AG08396 (cell line): Measurements from ENCODE around the gene SLC25A27.

Source experiments
- DNase-seq: peaks from one replicate; pipeline ENCODE4 v3.0.0; 2012; ENCODE audit warnings: low spot score, mixed read lengths

Gene SLC25A27

GRCh38 chr6:46715141-46715540 lies 62.4 kb downstream of the SLC25A27 start:
- no peak for DNase-seq

GRCh38 chr6:46719099-46719498 lies 66.3 kb downstream of the SLC25A27 start:
- no peak for DNase-seq

DNA sequence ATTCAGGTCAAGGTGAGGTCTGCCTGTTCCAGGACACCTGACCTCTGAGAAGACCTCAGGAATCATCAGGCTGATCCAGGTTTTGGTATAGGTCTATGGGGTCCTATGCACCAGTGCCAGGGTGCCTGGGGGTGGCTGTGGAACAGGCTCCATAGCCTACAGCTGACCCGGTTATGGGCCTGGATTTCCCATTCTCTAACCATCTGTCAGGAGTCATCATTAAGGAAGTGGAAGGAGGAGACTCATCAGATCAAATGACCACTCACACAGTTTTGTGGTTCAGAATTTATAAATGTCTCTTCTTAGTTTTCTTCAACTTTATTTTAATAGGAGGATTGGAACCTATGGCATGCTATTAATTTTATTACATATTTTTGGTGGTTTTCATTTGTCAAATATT lies 67.6 kb downstream of the SLC25A27 start:
- DNase-seq = no peak
